ENCODE results near the gene AURKAIP1. TPM values are rescaled to one million over a fixed set of nuclear protein-coding genes. Genes with fewer than 3 reads are reported as not detected.

The AURKAIP1 gene
- total RNA-seq, 2 donors from 2014 or later: 159 to 162 TPM

GRCh38 chr1:1359308-1359663, 15.7 kb downstream of the AURKAIP1 start:
- peaks cover 10% of the 10 kb centered on the region for H3K27me3 Mint-ChIP-seq (ENCODE audit: insufficient read depth)
- 85 to 100% methylated on average over 2 to 6 of the region's 6 CpGs for WGBS, 2 experiments (ENCODE audit: insufficient coverage in 1 of 2, insufficient read length in 1 of 2)
- H3K4me3 ChIP-seq (ENCODE audit: low read length): peak overlapping the region; percentile 81
- H3K4me3 Mint-ChIP-seq: no peak overlapping the region
- H3K27me3 ChIP-seq (ENCODE audit: control insufficient read depth, insufficient read depth, low read length, poor library complexity, severe bottlenecking): no peaks in the 10 kb centered on the region
- no peaks in the 10 kb centered on the region for H3K36me3 ChIP-seq (ENCODE audit: control insufficient read depth, insufficient read depth, low read length)
- no peaks in the 10 kb centered on the region for H3K9me3 ChIP-seq (ENCODE audit: control insufficient read depth, low read length)
- no peak overlapping the region for H3K9ac ChIP-seq (ENCODE audit: extremely low read depth, low read length, poor library complexity, severe bottlenecking)
- no peaks in the 10 kb centered on the region for H3K9me3 Mint-ChIP-seq
- peaks cover 20% of the 10 kb centered on the region for H3K4me1 Mint-ChIP-seq
- H3K27ac ChIP-seq (ENCODE audit: low read depth, low read length): peak overlapping the region; percentile 94
- DNase-seq: no peak
- H3K4me1 ChIP-seq (ENCODE audit: control insufficient read depth, insufficient read depth, low read length): peaks cover 3% of the 10 kb centered on the region
- no peak overlapping the region for H3K27ac Mint-ChIP-seq
- H3K36me3 Mint-ChIP-seq (ENCODE audit: low read depth): no peaks in the 10 kb centered on the region
- TF ChIP-seq, protein P1, sequence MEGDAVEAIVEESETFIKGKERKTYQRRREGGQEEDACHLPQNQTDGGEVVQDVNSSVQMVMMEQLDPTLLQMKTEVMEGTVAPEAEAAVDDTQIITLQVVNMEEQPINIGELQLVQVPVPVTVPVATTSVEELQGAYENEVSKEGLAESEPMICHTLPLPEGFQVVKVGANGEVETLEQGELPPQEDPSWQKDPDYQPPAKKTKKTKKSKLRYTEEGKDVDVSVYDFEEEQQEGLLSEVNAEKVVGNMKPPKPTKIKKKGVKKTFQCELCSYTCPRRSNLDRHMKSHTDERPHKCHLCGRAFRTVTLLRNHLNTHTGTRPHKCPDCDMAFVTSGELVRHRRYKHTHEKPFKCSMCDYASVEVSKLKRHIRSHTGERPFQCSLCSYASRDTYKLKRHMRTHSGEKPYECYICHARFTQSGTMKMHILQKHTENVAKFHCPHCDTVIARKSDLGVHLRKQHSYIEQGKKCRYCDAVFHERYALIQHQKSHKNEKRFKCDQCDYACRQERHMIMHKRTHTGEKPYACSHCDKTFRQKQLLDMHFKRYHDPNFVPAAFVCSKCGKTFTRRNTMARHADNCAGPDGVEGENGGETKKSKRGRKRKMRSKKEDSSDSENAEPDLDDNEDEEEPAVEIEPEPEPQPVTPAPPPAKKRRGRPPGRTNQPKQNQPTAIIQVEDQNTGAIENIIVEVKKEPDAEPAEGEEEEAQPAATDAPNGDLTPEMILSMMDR (conservative IDR thresholded peaks at IDR 0.05): no peak

- H3K27me3 Mint-ChIP-seq (ENCODE audit: insufficient read depth): peaks cover 14% of the 10 kb centered on the region
- H3K4me3 ChIP-seq (ENCODE audit: low read length): peak within 1 kb of the TSS; percentile 81
- H3K9ac ChIP-seq (ENCODE audit: extremely low read depth, low read length, poor library complexity, severe bottlenecking): peak within 1 kb of the TSS; percentile 91
- 48 to 65% methylated on average over 4 to 29 of the region's 29 CpGs for WGBS, 2 experiments (ENCODE audit: insufficient coverage in 1 of 2, insufficient read length in 1 of 2)
- H3K27ac Mint-ChIP-seq: peak within 1 kb of the TSS; percentile 88
- H3K9me3 Mint-ChIP-seq: no peaks in the 10 kb centered on the region
- no peaks in the 10 kb centered on the region for H3K36me3 ChIP-seq (ENCODE audit: control insufficient read depth, insufficient read depth, low read length)
- DNase-seq: peak; percentile 79
- no peaks in the 10 kb centered on the region for H3K36me3 Mint-ChIP-seq (ENCODE audit: low read depth)
- TF ChIP-seq, protein P1 (conservative IDR thresholded peaks at IDR 0.05): no peak
- H3K27ac ChIP-seq (ENCODE audit: low read depth, low read length): peak within 1 kb of the TSS; percentile 94
- H3K9me3 ChIP-seq (ENCODE audit: control insufficient read depth, low read length): no peaks in the 10 kb centered on the region
- peak within 1 kb of the TSS; percentile 54 for H3K4me3 Mint-ChIP-seq
- peaks cover 3% of the 10 kb centered on the region for H3K4me1 ChIP-seq (ENCODE audit: control insufficient read depth, insufficient read depth, low read length)
- H3K4me1 Mint-ChIP-seq: peaks cover 20% of the 10 kb centered on the region
- H3K27me3 ChIP-seq (ENCODE audit: control insufficient read depth, insufficient read depth, low read length, poor library complexity, severe bottlenecking): no peaks in the 10 kb centered on the region
Observed at GRCh38 chr1:1358433-1359271, 16.4 kb downstream of the AURKAIP1 start, which contains the start of gene MXRA8. TSS of gene MXRA8 (minus strand) at chr1:1358555. CDS start at chr1:1358504, 51 bp downstream.

DNA sequence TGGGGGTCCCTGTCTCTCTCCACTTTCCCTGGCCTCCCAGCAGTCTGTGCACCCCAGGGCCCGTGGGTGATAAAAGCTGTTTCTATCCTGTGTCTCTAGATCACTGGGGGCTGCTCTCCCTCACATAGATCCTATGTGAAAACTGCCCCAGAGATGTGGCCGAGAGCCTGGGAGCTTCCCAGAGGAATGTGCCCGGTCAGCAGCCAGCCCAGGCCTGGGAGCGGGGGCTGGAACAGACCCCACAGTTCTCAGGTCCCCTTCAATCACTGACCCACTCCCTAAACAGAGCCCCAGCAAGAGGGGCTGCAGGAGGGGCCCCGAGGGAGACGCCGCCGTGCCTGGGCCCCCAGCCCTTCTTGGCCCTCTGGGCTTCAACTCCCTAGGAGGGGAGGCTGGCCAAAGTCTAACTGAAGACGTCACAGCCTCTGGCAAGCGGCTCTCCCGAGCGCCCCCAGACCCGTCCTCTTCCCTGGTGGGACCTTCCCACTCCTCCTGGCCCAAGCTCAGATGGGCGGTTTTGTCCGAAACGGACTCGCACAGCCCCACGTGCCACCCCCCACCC, 17.1 kb downstream of the AURKAIP1 start:
- Mint-ChIP-seq H3K4me3 (peak overlapping the region; percentile 54), H3K4me1 (peaks cover 20% of the 10 kb centered on the region)

More for the DNA sequence above, 17.1 kb downstream of the AURKAIP1 start:
- peaks cover 1% of the 10 kb centered on the region for H3K36me3 ChIP-seq (ENCODE audit: control insufficient read depth, insufficient read depth, low read length)
- no peaks in the 10 kb centered on the region for H3K27me3 ChIP-seq (ENCODE audit: control insufficient read depth, insufficient read depth, low read length, poor library complexity, severe bottlenecking)
- no peaks in the 10 kb centered on the region for H3K9me3 ChIP-seq (ENCODE audit: control insufficient read depth, low read length)
- H3K4me1 ChIP-seq (ENCODE audit: control insufficient read depth, insufficient read depth, low read length): peaks cover 6% of the 10 kb centered on the region
- WGBS, 2 experiments (ENCODE audit: insufficient coverage in 1 of 2, insufficient read length in 1 of 2): 12 to 35% methylated on average over 4 to 17 of the region's 18 CpGs
- no peaks in the 10 kb centered on the region for H3K36me3 Mint-ChIP-seq (ENCODE audit: low read depth)
- peak; percentile 69 for DNase-seq
- H3K4me3 ChIP-seq (ENCODE audit: low read length): peak overlapping the region; percentile 81
- H3K9me3 Mint-ChIP-seq: no peaks in the 10 kb centered on the region
- TF ChIP-seq, protein P1 (conservative IDR thresholded peaks at IDR 0.05): no peak
- H3K27me3 Mint-ChIP-seq (ENCODE audit: insufficient read depth): peaks cover 14% of the 10 kb centered on the region
- peak overlapping the region; percentile 88 for H3K27ac Mint-ChIP-seq
- H3K9ac ChIP-seq (ENCODE audit: extremely low read depth, low read length, poor library complexity, severe bottlenecking): peak overlapping the region; percentile 91
- H3K27ac ChIP-seq (ENCODE audit: low read depth, low read length): peak overlapping the region; percentile 94
